Liver (tissue), 3 donors: ENCODE results near the gene GUK1.

Experiments
- EGR1 ChIP-seq, 2 donors: IDR thresholded peaks; 2 replicates each; pipeline ENCODE4 v1.6.1; 2016 to 2018; ENCODE audit warnings: antibody characterized with exemption in 2 of 2, low read depth in 2 of 2
- FOXA1 ChIP-seq: IDR thresholded peaks from 2 replicates; pipeline ENCODE4 v1.6.1; 2016; ENCODE audit warnings: antibody characterized with exemption
- GABPA ChIP-seq, 2 donors: IDR thresholded peaks in 1 of 2; conservative IDR thresholded peaks in 1 of 2; 2 replicates each; pipeline ENCODE4 v1.6.1; 2016; ENCODE audit warnings: antibody characterized with exemption in 2 of 2, mild to moderate bottlenecking in 1 of 2, moderate library complexity in 1 of 2
- JUND ChIP-seq, 2 donors: IDR thresholded peaks; 2 replicates each; pipeline ENCODE4 v1.6.1; 2016; ENCODE audit warnings: antibody characterized with exemption in 2 of 2
- RAD21 ChIP-seq, 2 donors: IDR thresholded peaks; 2 replicates each; pipeline ENCODE4 v1.6.1; 2016; ENCODE audit warnings: antibody characterized with exemption in 2 of 2, mild to moderate bottlenecking in 2 of 2
- SP1 ChIP-seq: IDR thresholded peaks from 2 replicates; pipeline ENCODE4 v1.6.1; 2018; ENCODE audit warnings: antibody characterized with exemption, mild to moderate bottlenecking
- TAF1 ChIP-seq: conservative IDR thresholded peaks from 2 replicates; pipeline ENCODE4 v1.6.1; 2016; ENCODE audit warnings: antibody characterized with exemption, mild to moderate bottlenecking
- YY1 ChIP-seq: IDR thresholded peaks from 2 replicates; pipeline ENCODE4 v1.6.1; 2016; ENCODE audit warnings: antibody characterized with exemption, mild to moderate bottlenecking
- TF ChIP-seq, protein P1 (sequence below): fragments of 150-350 bp; IDR thresholded peaks from 2 replicates; pipeline ENCODE4 v1.5.1; 2017; ENCODE audit warnings: improper control_type of control experiment, low read depth, low read length; ENCODE audit not compliant: missing input control
- TF ChIP-seq, protein P2 (sequence below): IDR thresholded peaks from 2 replicates; pipeline ENCODE4 v1.6.1; 2016; ENCODE audit warnings: antibody characterized with exemption
- TF ChIP-seq, protein P3 (sequence below): IDR thresholded peaks from 2 replicates; pipeline ENCODE4 v1.6.1; 2016; ENCODE audit warnings: antibody characterized with exemption, mild to moderate bottlenecking
- TF ChIP-seq, protein P4 (sequence below): IDR thresholded peaks from 2 replicates; pipeline ENCODE4 v1.6.1; 2016; ENCODE audit warnings: antibody characterized with exemption
- donor health status: healthy.
- donor health status: healthy.

DNA sequence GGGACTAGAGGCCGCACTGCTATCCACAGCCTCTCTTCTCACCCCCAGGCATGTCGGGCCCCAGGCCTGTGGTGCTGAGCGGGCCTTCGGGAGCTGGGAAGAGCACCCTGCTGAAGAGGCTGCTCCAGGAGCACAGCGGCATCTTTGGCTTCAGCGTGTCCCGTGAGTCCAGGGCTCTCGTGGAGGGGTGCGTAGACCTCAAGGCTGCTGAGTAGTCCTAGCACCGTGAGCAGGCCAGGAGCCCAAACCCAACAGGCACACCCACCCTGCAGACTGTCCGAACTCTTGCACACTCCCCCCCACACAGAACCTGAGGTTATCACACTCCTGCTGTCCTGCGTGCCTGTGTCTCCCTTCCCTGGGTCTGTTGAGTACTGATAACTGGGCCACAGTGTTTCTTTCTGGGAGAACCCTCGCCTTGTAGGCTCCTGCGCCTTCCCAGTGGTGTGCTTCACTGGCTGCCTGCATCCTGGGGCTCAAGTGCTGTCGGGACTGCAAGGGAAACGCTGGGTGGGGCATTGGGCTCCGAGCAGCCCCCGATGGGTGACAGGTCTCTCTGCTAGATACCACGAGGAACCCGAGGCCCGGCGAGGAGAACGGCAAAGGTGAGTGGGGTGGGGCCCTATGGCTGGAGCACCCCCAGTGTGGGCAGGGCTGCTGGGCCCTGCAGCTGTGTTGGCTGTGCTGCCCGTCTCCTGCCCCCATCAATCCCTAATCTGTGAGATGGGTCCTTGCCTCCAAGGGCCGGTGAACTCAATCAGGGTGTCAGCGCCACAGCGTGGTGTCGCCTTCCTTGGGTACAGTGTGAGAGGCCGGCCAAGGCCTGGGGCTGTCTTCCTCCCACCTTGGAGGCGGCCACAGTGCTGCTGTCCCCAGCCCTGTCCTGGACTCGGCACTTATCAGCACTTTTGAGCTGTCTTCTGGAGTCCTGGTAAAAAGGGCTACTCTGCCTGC lies 5.7 kb downstream of the GUK1 start:
- TF ChIP-seq, protein P1, sequence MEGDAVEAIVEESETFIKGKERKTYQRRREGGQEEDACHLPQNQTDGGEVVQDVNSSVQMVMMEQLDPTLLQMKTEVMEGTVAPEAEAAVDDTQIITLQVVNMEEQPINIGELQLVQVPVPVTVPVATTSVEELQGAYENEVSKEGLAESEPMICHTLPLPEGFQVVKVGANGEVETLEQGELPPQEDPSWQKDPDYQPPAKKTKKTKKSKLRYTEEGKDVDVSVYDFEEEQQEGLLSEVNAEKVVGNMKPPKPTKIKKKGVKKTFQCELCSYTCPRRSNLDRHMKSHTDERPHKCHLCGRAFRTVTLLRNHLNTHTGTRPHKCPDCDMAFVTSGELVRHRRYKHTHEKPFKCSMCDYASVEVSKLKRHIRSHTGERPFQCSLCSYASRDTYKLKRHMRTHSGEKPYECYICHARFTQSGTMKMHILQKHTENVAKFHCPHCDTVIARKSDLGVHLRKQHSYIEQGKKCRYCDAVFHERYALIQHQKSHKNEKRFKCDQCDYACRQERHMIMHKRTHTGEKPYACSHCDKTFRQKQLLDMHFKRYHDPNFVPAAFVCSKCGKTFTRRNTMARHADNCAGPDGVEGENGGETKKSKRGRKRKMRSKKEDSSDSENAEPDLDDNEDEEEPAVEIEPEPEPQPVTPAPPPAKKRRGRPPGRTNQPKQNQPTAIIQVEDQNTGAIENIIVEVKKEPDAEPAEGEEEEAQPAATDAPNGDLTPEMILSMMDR: no peak
- TF ChIP-seq, protein P2, sequence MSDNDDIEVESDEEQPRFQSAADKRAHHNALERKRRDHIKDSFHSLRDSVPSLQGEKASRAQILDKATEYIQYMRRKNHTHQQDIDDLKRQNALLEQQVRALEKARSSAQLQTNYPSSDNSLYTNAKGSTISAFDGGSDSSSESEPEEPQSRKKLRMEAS: no peak
- TF ChIP-seq YY1 (no peak), RAD21 (IDR thresholded peaks at IDR 0.05) (no peak), JUND (IDR thresholded peaks at IDR 0.05) (no peak), FOXA1 (no peak), SP1 (no peak), TAF1 (no peak), EGR1 (IDR thresholded peaks at IDR 0.05; ENCODE audit: low read depth in 2 of 2) (no peak), GABPA (IDR thresholded peaks at IDR 0.05 in 1 of 2, conservative IDR thresholded peaks at IDR 0.05 in 1 of 2) (no peak)
- TF ChIP-seq, protein P3, sequence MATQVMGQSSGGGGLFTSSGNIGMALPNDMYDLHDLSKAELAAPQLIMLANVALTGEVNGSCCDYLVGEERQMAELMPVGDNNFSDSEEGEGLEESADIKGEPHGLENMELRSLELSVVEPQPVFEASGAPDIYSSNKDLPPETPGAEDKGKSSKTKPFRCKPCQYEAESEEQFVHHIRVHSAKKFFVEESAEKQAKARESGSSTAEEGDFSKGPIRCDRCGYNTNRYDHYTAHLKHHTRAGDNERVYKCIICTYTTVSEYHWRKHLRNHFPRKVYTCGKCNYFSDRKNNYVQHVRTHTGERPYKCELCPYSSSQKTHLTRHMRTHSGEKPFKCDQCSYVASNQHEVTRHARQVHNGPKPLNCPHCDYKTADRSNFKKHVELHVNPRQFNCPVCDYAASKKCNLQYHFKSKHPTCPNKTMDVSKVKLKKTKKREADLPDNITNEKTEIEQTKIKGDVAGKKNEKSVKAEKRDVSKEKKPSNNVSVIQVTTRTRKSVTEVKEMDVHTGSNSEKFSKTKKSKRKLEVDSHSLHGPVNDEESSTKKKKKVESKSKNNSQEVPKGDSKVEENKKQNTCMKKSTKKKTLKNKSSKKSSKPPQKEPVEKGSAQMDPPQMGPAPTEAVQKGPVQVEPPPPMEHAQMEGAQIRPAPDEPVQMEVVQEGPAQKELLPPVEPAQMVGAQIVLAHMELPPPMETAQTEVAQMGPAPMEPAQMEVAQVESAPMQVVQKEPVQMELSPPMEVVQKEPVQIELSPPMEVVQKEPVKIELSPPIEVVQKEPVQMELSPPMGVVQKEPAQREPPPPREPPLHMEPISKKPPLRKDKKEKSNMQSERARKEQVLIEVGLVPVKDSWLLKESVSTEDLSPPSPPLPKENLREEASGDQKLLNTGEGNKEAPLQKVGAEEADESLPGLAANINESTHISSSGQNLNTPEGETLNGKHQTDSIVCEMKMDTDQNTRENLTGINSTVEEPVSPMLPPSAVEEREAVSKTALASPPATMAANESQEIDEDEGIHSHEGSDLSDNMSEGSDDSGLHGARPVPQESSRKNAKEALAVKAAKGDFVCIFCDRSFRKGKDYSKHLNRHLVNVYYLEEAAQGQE: no peak
- TF ChIP-seq, protein P4, sequence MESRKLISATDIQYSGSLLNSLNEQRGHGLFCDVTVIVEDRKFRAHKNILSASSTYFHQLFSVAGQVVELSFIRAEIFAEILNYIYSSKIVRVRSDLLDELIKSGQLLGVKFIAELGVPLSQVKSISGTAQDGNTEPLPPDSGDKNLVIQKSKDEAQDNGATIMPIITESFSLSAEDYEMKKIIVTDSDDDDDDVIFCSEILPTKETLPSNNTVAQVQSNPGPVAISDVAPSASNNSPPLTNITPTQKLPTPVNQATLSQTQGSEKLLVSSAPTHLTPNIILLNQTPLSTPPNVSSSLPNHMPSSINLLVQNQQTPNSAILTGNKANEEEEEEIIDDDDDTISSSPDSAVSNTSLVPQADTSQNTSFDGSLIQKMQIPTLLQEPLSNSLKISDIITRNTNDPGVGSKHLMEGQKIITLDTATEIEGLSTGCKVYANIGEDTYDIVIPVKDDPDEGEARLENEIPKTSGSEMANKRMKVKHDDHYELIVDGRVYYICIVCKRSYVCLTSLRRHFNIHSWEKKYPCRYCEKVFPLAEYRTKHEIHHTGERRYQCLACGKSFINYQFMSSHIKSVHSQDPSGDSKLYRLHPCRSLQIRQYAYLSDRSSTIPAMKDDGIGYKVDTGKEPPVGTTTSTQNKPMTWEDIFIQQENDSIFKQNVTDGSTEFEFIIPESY: no peak
